ENCODE data around the gene MEIS2.

The MEIS2 gene

DNA sequence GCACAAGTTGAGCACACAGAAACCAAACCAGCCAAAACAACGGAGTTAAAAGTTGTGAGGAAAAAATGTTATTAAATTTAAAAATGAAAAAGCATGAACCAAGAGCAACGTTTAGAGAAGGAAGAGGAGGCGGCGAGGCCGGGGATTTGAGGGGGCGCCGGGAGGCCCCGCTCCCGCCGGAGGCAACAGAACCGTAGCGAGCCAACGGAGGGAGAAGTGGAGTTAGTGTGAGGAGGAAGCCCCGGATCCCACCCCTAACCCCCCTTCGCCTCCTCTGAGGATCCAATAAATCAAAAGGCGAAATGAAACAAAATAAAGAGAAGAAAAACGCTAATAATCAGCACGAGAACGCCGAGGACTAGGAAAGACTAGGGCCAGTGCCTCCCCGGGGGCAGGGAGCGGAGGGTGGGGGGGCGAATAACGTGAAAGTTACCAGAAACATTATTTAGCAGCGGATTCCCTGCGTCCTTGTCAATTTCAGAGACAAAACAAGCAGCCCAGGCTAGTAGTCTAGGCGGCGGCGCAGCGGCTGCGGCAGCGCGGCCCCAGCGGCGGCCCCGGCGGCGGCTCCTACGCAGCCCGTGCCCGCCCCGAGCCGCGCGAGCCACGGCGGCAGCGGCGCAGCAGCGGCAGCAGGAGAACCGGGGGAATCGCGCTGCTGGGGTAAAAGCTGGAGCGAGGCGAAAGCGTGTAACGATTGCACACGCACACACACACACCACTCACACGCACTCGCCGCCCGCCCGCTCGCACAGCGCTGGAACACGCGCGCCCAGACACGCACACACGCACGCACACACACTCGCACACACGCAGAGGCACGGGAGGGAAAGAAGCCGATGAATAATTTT lies 1.7 kb downstream of the MEIS2 start:
- DNase-seq (ENCODE audit: low spot score), result no peak

DNA sequence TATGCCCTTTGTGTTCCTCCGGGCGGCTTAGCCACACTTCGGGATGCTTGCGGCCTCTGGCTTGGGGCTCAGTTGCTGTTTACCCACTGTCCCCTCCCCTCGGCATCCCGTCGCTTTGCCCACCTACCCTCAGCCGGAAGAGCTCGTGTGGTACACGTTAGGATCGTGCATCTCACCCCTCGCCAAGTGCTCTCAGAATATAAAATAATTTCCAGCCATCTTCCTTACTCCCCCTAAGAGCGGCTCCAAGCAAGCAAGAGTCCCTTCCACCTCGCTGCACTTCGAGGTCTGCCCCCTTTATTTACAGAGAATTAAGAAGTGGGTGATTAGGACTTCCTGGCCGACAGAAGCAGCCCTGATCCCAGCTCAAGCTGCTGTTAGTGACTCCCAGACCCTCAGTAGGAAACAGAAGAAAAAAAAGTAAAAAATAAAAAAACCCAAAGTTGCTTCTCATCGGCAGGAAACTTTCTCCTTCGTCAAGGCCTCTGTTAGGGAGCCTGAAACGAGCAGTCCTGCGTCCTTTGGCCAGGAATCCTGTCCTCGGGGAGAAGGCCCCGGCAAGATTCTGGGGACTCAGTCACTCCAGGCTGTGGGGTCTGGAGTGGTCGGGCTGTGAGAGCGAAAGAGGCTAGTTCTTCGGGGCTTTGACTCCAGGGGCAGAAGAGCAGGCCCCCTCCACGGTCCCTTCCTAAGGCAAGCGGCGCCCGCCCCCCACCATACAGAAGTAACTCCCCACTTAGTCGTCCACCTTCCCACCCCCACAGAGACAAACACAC lies 3.0 kb downstream of the MEIS2 start:
- DNase-seq (ENCODE audit: low spot score), result no peak

DNA sequence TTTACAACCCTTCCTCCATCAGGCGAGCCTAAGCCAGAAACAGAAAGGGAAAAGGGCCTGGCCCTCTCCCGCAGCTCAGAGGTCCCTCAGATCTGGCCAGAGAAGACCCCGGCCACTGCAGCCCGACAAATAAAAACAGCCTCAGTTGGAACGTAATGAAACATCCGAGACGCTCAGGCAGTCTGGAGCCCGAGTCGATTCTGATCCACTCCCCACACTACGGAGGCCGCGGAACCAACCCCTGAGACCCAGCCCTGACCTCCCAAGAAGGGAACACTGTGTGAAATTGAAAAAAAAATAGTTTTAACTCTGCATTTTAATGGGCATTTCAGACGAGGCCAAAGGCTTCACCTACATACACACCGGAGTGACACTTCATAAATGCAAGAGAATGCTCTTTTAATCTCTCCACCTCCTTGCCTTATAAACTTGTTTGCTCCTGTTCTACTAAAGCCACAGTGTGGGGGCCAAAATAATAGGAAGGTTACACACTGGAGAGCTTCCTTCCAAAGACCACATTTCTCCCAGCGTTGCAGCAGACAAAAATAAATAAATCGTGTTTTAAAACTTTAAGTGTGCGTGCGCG lies 3.7 kb downstream of the MEIS2 start:
- DNase-seq (ENCODE audit: low spot score), result no peak

DNA sequence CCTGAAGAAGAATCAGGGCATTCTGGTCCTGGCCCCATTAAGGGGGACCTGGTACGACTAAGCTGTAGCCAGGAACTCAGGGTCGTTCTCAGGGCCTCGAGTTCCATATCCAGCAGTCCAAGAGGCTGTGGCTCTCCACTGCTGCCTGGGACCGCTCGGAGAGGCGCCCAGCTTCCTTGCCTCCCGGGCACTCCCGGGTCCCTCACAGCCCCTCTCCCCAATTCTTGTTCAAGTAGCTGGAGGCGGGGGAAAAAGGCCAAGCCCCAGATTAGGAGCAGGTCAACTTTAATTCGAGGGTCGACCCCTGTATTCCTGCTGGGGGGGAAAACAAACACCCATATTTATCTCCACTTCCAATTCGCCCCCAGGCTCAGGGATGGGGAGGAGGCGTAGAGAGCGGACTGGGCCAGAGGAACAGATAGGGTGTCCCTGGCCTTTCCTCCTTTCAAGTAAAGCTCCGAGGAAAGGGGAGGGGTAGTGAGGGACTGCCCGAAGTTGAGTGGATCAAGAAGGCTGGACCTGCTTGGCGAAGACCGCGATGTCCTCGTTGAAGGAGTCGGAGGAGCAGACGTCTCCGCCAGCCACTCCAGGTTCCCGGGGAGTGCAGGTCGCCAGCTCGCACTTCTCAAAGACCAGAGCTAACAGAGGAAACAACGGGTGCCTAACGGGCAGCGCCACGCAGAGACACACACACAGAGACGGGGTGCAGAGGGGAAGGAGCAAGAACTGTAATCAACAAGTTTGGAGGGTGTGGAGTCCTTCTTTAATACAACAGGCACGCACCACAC lies 4.4 kb downstream of the MEIS2 start:
- DNase-seq (ENCODE audit: low spot score), result no peak

DNA sequence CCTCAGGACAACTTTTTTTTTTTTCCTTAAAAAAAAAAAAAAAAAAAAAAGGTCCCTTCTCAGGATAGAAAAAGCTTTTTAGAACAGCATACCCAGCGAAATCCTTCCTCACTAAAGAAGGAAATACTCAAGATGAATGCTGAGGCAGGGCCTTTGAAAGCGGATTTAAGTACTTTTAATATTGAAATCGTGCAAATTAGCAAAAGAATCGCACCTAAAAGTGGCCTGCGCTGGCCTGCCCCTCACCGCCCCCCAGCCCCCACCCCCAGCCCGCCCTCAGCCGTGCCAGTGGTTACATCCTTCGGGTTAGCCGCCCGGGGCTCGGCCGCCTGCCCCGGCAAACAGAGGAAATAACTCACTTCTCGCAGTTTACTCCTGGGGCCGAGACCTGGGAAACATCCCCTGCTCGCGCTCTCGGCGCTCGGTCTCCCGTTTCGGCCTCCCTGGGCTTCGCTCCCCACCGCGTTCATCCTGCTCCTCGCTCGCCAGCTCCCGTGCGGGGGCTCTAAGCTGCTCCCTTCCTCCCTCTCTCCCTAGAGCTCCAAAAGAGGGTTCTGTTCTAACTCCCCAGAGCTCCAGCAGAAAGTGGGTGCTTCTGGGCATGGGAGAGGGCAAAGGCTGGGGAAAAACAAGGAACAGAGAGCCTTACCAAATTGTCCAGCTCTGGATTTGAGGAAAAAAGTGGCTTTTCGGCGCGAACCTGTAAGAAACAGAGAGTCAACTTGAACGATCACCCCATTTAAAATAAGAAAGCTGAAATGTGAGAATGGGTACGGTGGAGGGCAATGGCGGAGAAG lies 5.2 kb downstream of the MEIS2 start:
- no peak for DNase-seq (ENCODE audit: low spot score)

DNA sequence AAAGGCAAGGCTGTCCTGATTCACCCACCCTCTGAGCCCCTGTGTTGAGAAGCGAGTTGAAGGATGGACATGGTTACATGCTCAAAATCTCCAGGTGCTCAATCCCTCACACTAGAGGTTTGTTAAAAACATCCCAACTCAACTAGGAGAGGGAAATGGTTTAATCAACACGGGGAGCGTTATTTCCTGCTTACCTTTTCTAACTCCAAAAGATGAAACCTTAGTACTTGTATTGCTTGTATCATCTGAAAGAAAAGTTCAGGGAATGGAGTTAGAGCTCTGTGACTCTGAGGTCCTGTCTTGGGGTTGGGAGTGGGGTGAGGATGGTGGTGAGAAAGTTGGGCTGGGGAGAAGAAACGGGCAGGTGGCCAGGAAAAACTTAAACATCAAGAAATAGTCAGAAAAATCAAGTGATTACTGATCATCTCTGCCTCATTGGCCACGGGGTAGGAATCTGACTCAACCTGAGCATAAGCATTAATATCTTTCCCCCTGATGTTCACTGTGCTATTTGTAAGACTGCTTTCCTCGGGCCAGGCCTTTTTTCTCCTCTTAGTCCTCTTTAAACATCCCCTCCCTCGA lies 5.9 kb downstream of the MEIS2 start:
- no peak for DNase-seq (ENCODE audit: low spot score)

DNA sequence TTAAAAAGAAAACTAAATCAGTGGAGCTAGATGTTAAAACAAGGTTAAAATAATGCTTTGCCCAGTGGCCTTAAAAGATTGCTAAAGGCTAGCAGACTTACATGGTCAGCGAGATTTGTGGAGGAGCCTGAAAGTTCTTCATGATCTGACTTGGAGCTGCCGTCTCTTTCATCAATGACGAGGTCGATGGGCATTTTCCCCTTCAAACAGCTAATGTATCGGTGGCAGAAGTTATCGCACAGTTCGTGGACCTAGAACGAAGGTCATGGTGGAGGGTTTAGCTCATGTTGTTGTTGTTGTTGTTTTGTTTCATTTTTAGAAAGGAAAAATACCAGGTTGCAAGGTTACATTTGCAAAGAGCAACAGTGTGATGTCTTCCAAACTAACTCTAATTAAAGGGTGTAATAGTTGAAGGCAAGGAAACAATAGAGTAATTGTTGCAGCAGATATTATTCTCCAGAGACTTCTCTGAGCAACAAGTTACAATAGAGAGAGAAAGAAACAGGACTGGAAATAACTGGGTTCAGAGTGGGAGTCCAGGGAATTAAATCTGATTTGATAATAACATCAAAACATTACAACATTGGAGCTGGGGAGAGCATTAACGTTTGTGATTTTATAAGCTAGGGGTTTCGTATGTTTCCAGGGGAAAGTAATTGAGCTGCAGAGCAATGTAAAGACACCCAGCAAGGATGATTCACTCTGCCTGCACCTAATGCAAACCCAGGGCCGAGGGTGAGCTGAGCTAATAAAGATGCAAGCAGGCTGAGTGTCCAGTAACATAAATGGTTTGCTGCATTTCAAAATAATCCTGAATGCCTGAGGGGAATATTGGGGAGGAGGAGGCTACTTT lies 6.6 kb downstream of the MEIS2 start:
- no peak for DNase-seq (ENCODE audit: low spot score)

DNA sequence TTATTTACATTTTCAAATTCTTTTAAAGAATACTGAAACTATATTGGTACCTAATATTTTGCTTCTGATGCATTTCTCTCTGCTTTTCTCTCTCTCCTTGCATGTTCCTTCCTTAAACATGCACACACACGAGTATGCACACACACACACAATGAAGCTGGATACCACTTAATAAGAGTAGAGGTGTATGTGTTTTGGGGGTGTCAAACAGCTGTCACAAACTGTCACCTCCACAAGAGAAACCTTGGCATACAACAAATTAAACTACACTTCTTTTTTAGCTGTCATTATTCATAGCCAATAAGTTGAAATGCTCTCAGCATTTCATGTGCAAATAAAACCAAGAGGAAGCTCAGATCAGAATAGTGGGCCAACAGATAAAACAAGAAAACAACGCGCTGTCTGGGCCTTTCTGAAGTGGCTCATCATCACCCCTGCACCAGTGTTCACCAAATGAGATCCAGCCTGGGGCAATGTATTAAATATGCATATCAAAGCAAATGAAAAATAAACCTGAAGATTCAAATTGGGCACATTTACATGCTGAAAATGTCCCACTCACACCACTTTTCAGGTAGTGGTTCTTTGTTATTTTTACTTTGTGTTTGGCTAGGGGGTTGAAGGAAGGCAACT lies 9.7 kb downstream of the MEIS2 start:
- no peak for DNase-seq (ENCODE audit: low spot score)

DNA sequence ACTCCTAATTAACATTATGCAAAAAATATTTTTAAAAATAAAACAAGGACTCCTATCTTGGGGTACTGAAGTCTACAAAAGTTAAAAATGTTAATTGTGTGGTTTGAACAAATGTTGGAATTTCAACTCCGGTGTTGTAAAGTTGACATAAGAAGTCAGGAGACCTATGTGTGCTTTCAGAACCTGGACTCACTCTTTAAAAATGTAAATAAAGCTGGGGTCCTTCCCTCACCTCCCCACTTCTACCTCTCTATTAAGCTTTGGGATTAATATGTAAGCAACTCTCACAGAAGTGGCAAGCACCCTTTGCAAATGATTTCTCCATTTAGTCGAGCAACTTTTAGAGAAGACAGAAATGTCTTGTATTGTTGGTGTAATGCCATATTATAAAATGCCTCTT lies 11.9 kb downstream of the MEIS2 start:
- no peak for DNase-seq (ENCODE audit: low spot score)

DNA sequence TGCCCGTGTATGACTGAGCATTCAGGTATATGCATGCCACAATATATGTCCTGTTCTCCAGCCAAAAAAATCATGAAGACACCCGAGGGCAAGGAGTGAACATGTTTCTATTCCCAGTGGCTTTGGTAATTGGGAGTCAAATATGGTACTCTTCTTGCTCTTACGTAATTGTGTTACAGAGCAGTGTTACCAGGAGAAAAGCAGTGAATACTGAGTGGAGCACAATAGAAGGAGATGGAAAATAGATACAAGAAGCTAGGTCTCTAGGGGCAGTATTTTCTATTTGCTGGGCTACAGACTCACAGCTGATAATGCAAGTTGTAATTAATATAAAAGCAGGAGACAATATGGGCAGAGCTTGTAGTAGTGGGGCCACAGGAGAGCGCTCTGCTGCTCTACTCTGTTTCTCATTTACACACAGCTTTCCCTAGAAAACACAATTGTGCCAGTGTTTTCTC lies 13.2 kb downstream of the MEIS2 start:
- DNase-seq (ENCODE audit: low spot score), result no peak

DNA sequence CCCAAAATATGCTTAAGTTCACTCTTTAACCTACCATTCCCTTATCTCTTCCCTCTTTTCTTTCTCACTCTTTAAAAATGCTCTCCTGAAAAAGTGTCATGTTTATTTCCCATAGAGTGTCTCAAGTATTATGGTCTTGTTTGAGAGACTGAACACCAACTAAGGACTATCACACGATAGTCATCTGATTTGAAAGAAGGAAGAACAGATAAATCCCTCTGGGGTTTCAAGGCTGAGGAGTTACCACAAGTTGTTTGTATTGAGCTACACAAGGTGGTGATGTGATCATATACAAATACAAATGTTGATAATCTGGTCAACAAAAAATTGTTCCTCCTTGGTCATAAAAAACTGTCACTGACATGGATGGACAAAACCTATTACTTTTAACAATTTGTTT lies 13.8 kb downstream of the MEIS2 start:
- no peak for DNase-seq (ENCODE audit: low spot score)

DNA sequence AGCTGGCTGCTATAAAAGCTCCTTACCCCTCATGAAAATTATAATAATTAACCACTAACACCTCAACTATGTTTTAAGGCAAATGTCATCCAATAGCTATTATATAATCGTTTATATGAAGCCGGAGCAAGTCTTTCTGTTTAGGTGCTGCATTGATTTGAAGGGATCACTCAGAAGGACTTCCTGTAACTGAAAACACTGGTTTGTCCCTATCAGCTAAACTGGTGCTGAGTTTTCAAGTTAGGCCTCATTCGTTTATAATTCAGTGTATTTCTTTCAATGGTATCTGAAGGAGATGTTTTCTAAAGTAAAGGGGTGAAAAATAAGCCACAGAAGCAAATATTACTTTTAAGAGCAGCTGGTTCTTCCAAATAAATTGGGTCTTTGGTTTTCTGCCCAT lies 14.2 kb downstream of the MEIS2 start:
- DNase-seq (ENCODE audit: low spot score), result no peak

DNA sequence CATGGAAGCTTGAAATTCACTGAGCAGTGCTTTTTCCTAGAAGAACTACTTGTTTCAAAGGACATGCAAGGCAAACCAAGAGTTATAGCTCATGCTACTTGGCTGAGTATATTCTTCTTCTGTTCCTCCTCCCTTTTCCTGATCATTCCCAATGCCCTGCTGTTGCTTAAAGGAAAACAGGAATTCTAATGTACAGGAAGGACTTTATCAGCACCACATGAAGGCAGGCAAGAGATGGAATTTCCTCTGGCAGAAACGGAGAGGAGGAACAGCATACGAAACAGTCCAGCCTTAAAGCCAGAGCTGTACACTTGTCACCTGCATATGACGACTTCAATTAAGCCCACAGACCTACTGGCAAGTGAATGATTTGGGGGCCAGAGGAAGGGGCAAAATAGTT lies 15.7 kb downstream of the MEIS2 start:
- DNase-seq (ENCODE audit: low spot score), result no peak

DNA sequence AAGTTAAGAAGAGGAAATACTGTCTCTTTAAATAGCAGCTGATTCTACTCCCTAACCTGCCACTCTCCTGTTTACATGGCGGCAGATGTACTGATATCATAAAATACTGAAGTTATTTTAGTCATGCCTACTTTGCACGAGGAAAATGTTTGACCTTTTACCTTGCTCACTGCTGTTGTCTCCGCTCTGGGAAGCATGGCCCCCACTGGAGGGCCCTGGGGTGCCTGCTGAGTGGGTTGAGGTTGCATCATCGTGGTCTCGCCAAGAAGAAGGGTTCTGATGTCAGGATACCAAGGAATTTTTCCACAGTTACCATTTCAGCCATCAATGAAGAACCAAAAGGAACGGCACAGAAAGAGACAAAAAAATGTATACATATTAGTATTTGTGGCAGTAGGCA lies 16.7 kb downstream of the MEIS2 start:
- DNase-seq (ENCODE audit: low spot score), result no peak

DNA sequence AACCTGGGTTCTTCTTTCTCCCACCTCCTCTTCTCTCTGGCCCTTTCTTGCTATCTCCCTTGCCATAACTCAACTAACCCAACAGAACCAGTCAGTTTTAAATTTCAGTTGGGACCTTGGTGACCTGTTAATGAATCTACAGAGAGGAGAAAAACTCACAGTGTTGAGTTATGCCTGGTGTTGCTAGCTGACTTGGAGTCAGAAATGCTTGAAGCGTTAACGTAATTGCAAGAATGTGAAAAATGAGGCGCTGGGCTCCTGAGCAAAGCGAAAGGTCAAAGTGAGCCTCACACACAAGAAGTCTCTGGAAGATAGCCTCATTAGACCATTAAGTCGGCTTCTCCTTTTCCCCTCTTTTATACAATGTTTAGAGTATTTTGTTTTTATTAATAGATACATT lies 18.4 kb downstream of the MEIS2 start:
- DNase-seq (ENCODE audit: low spot score), result no peak

DNA sequence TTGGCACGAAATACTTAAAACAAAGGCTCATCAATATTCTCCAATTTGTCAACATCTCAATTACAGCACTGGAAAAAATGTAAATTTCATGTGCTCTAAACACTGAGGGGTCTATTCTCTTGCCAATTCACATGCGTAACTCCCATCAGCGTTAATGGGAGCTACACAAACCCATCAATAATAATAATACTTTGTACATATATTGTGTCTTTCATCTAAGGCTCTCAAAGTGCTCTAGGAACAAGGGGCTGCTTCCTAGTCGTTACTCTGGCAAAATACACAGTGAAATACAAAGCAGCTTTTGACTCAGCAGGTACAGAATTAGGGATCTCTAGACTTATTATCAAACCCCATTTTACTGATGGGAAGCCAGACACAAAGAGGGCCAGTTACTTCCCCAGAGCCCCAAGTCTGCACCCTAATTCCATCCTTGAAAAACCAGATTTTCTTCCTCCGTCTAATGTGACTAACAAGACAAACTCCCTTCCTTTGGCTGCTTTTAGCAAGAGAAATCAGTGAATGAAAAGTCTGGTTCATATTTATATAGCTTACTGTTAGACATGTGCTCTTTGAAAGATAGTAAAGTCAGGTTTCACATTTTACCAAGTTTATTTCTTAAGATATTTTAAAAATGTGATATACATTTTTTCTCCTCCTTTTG lies 20.0 kb downstream of the MEIS2 start:
- DNase-seq (ENCODE audit: low spot score), result no peak

DNA sequence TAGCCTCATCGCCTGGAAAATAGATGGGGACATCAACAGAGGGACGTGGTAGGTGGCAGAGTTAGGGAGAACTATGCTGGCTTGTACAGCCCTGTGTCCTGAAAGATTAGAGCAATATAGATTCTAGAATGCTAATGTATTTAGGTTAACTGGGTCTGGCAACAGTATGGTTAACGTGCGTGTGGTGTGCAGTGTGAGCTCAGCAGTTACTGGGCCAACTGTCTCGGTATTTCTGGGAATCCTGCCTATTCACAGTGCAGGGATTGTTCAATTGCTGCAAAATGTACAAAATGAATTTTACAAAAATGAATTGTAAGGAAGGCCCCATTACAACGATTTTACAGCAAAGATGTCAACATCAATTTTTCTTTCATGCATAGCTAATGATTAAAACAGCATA lies 20.6 kb downstream of the MEIS2 start:
- no peak for DNase-seq (ENCODE audit: low spot score)

DNA sequence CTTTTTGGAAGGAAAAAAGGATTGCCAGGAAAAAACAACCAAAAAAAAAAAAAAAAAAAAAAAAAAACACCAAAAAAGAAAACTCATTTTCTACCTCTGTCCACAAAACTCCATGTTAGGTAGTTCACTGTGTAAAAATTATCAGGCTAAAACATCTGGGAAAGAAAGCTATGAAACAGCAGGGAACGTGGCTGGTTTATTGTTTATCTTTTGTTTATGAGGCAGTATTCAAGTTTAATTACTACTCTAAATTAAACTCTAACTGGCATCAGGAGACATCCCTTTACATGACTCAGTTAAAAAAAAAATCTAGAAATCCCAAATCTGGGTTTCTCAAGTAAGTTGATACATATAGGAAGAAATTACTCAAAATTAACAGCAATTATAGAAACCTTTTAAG lies 21.8 kb downstream of the MEIS2 start:
- DNase-seq (ENCODE audit: low spot score), result no peak
